Measurements from ENCODE around the gene NOX5.

DNA sequence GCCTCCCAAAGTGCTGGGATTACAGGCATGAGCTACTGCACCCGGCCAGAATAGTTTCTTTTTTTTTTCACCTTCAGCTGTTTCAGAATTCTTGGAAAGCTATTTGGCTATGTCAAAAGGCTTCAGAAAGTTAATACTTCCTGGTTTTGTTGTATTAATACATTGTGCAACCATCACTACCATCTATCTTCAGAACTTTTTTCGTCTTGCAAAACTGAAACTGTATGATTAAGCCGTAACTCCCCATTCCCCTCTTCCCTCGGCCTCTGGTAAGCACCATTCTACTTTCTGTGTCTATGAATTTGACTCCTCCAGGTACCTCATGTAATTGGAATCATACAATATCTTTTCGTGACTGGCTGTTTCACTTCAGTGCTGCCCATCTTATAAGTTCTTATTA lies 5.2 kb upstream of the NOX5 start:
- TF ChIP-seq, protein P1, sequence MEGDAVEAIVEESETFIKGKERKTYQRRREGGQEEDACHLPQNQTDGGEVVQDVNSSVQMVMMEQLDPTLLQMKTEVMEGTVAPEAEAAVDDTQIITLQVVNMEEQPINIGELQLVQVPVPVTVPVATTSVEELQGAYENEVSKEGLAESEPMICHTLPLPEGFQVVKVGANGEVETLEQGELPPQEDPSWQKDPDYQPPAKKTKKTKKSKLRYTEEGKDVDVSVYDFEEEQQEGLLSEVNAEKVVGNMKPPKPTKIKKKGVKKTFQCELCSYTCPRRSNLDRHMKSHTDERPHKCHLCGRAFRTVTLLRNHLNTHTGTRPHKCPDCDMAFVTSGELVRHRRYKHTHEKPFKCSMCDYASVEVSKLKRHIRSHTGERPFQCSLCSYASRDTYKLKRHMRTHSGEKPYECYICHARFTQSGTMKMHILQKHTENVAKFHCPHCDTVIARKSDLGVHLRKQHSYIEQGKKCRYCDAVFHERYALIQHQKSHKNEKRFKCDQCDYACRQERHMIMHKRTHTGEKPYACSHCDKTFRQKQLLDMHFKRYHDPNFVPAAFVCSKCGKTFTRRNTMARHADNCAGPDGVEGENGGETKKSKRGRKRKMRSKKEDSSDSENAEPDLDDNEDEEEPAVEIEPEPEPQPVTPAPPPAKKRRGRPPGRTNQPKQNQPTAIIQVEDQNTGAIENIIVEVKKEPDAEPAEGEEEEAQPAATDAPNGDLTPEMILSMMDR (conservative IDR thresholded peaks at IDR 0.05; ENCODE audit: low read length), result no peak
- no peak for TF ChIP-seq EZH2phosphoT487 (IDR thresholded peaks at IDR 0.05; ENCODE audit: borderline replicate concordance, low read depth, low read length)

Data from OCI-LY7 (cell line).